ENCODE data around the gene GOLM1. TPM values are rescaled to one million over a fixed set of nuclear protein-coding genes. Genes with fewer than 3 reads are reported as not detected.
A peak's percentile ranks its signal among the peaks of the same experiment; 100 is the strongest.
"Not testable (repeated sequence)": the region's sequence is repeated elsewhere in the genome, so short reads cannot be mapped to it uniquely, and the experiment has no call there.

GOLM1 gene, protein sequence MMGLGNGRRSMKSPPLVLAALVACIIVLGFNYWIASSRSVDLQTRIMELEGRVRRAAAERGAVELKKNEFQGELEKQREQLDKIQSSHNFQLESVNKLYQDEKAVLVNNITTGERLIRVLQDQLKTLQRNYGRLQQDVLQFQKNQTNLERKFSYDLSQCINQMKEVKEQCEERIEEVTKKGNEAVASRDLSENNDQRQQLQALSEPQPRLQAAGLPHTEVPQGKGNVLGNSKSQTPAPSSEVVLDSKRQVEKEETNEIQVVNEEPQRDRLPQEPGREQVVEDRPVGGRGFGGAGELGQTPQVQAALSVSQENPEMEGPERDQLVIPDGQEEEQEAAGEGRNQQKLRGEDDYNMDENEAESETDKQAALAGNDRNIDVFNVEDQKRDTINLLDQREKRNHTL
- 3.7 TPM for total RNA-seq
- long read RNA-seq, transcript GOLM1-203 (10 exons, 3,046 nt), result major isoform, 6 of 9 reads
- long read RNA-seq, partial matches to known transcripts, result 1 of 9 reads
- long read RNA-seq, other reads (novel, unspliced or antisense), result 1 of 9 reads

DNA sequence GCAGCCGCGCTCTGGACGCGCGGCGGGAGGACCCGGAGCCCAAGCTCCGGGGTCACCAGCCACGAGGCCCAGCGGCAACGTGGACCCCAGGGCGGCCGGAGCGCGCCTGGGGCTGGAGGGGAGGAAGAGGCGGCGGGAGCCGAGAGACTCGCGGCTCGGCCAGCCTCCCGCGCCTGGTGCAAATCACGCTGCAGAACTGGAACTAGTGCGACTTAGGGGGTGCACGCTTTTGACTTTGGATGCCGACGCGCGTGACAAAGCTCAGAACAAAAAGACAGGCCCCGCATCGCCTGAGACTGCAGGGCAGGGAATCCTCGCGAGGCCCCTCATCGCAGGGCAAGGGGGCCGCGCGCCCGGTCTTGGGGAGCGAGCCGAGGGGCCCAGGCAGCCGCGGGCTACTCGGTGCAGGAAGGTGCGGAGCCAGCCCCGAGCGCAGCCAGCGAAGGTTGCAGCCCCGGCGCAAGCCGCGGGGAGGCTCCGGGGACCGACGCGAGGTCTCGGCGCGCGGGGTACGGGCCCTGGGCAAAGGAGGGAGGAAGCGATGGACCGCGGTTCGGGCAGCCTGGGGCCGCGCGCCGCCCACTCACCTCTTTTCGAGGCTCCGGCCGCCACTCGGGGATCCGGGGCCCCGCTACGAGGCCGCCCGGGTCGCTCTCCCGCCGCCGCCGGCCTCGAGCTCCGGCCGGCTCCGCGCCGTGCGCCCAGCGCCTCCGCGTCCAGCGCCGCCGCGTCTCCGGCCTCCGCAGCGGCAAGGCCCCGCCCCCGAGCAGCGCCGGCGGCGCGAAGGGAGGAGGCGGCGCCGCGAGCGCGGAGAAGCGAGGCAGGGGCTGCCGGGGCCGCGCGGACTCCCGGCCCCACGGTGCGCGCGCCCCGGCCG is at the start of gene GOLM1:
GOLM1 (minus strand) TSS at position 735 of the 877 bp plus-strand sequence. CDS start 20,238 bp downstream, outside the sequence.
- H3K36me3 ChIP-seq, result no peaks in the 10 kb centered on the region
- intact Hi-C loops (cut with micrococcal nuclease), result no loop called here
- H3K27me3 ChIP-seq (ENCODE audit: low read depth), result peaks cover 14% of the 10 kb centered on the region
- TF ChIP-seq CTCF (IDR thresholded peaks at IDR 0.05; ENCODE audit: borderline replicate concordance), result no peak
- H3K27ac ChIP-seq (replicated peaks), result peak within 1 kb of the TSS; percentile 76
- peaks cover 21% of the 10 kb centered on the region for H3K4me1 ChIP-seq
- no peaks in the 10 kb centered on the region for H3K9me3 ChIP-seq (replicated peaks)
- peak; percentile 46 for DNase-seq
- peak within 1 kb of the TSS; percentile 88 for H3K4me3 ChIP-seq

DNA sequence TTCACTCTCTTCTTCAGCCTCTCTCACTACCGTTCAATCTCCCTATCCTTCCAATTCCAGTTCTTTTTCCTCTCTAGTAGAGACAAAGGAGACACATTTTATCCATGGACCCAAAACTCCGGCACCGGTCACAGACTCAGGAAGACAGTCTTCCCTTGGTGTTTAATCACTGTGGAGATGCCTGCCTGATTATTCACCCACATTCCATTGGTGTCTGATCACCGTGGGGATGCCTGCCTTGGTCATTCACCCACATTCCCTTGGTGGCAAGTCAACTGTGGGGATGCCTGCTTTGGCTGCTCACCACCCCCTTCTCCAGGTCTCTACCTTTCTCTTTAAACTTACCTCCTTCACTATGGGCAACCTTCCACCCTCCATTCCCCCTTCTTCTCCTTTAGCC is 47.3 kb upstream of the GOLM1 start:
- H3K36me3 ChIP-seq; DNase-seq; H3K9me3 ChIP-seq (replicated peaks); H3K27me3 ChIP-seq (ENCODE audit: low read depth); H3K27ac ChIP-seq (replicated peaks); H3K4me1 ChIP-seq; intact Hi-C loops (cut with micrococcal nuclease); H3K4me3 ChIP-seq: not testable (repeated sequence)

GRCh38 chr9:86145960-86146359 is 46.6 kb upstream of the GOLM1 start:
- H3K4me1 ChIP-seq, result not testable (repeated sequence)

DNA sequence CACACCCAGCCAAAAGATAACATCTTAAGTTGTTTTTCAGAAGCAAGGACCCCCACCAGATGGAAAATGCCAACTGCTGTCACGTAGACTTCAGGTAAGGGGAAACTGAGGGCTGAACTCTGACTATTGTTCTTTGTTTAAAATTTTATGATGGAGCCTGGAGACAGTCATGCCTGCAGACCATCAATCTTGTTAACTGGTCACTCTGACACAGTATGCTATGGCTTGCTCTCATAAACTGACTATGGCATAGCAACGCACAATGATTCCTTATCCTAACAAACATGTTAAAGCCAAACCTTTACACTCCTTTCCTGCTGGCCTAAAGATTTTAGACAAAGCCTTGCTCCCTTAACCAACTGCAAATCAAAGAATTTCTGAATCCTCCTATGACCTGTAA is 43.6 kb upstream of the GOLM1 start:
- no peak overlapping the region for H3K4me3 ChIP-seq
- intact Hi-C loops (cut with micrococcal nuclease), result no loop called here
- H3K36me3 ChIP-seq, result no peaks in the 10 kb centered on the region
- no peak for DNase-seq
- no peaks in the 10 kb centered on the region for H3K9me3 ChIP-seq (replicated peaks)
- TF ChIP-seq CTCF (IDR thresholded peaks at IDR 0.05; ENCODE audit: borderline replicate concordance), result no peak
- no peak overlapping the region for H3K27ac ChIP-seq (replicated peaks)
- no peaks in the 10 kb centered on the region for H3K27me3 ChIP-seq (ENCODE audit: low read depth)
- no peaks in the 10 kb centered on the region for H3K4me1 ChIP-seq

More at GRCh38 chr9:86145960-86146359, 46.6 kb upstream of the GOLM1 start:
- H3K27me3 ChIP-seq (ENCODE audit: low read depth); H3K4me3 ChIP-seq; H3K9me3 ChIP-seq (replicated peaks); H3K27ac ChIP-seq (replicated peaks); H3K36me3 ChIP-seq; intact Hi-C loops (cut with micrococcal nuclease); DNase-seq: not testable (repeated sequence)

DNA sequence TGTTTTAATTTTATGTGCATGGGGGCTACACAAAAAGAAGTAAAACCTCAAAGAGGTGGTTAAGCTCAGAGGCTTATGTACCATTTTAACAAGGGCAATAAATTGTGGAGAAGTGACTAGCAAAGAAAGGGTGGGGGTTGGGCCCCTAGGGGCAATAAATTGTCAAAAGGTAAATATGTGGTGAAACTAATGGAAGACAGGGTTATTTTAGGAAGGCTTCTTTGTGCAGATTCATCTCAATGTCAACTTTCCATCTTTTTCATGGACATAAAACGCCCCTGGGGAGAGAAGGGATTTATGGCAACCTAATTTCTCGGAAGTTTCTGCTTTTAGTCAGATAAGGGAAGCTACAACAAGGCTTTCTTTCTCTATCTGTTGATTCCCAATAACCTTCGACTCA is 42.5 kb upstream of the GOLM1 start:
- H3K9me3 ChIP-seq (replicated peaks), result no peaks in the 10 kb centered on the region
- H3K27me3 ChIP-seq (ENCODE audit: low read depth), result no peaks in the 10 kb centered on the region
- DNase-seq, result no peak
- TF ChIP-seq CTCF (IDR thresholded peaks at IDR 0.05; ENCODE audit: borderline replicate concordance), result no peak
- intact Hi-C loops (cut with micrococcal nuclease), result no loop called here
- no peaks in the 10 kb centered on the region for H3K36me3 ChIP-seq
- H3K4me1 ChIP-seq, result no peaks in the 10 kb centered on the region
- H3K27ac ChIP-seq (replicated peaks), result no peak overlapping the region
- H3K4me3 ChIP-seq, result no peak overlapping the region

DNA sequence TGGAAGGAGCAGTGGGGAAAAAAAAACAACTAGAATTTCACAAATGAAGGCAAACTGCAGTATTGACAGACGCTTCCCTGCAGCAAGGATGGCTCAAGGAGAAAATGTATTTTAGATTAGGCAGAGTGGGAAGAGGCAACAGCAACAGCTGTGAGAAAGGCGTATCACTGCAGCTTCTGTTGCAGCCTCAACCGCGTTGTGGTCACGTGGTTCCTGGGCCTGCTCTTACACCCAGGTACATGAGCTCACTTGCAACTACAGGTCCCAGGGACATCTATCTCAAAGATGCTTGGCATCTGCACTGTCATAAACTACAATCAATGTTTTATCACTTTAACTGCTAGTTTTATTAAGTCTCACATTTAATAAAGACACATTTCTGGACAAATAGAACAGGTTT is 36.0 kb upstream of the GOLM1 start:
- no peak for TF ChIP-seq CTCF (IDR thresholded peaks at IDR 0.05; ENCODE audit: borderline replicate concordance)
- H3K4me1 ChIP-seq, result no peaks in the 10 kb centered on the region
- H3K9me3 ChIP-seq (replicated peaks), result no peaks in the 10 kb centered on the region
- H3K27ac ChIP-seq (replicated peaks), result no peak overlapping the region
- H3K4me3 ChIP-seq, result no peak overlapping the region
- intact Hi-C loops (cut with micrococcal nuclease), result no loop called here
- no peaks in the 10 kb centered on the region for H3K27me3 ChIP-seq (ENCODE audit: low read depth)
- no peaks in the 10 kb centered on the region for H3K36me3 ChIP-seq
- DNase-seq, result no peak

All from left ventricle myocardium inferior (tissue), 1 donor.